ENCODE measurements around the gene TMEM178B. TPM values are rescaled to one million over a fixed set of nuclear protein-coding genes. Genes with fewer than 3 reads are reported as not detected.
"Not testable (repeated sequence)": the region's sequence is repeated elsewhere in the genome, so short reads cannot be mapped to it uniquely, and the experiment has no call there.

The TMEM178B gene
- total RNA-seq, 4 donors from 2014 or later, result 0.42 to 2.5 (median 0.92) TPM

DNA sequence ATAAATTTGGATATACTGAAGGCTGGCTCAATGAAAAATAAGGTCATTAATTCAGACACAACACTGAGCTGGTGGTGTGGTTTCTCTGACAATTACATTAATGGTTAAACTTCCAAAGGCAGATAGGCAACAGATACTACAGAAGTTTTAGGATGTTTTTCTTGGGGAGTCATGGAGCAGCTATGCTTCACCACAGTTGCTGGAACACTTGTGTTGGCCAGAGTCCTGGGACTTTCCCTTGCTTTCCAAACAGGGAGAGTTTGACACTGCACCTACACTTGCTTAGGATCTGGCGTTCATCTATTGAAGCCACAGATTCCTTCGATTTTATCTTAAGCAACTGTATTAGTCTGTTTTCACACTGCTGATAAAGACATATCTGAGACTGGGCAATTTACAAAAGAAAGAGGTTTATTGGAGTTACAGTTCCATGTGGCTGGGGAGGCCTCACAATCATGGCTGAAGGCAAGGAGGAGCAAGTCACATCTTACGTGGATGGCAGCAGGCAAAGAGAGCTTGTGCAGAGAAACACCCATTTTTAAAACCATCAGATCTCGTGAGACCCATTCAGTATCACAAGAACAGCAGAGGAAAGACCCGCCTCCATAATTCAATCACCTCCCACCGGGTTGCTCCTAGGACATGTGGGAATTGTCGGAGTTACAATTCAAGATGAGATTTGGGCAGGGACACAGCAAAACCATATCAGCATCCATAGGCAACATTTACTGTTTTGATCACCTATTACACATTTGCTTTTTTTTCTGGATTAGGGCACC is 27.8 kb upstream of the TMEM178B start:
- Histone ChIP-seq H3K36me3 (no peaks in the 10 kb centered on the region), H3K27me3 (no peaks in the 10 kb centered on the region), H3K27ac (replicated peaks in 1 of 4) (no peak overlapping the region), H3K4me3 (no peak overlapping the region), H3K4me1 (no peaks in the 10 kb centered on the region), H3K9me3 (no peaks in the 10 kb centered on the region)
- WGBS, result 75% methylated on average over 7 of the region's 7 CpGs
- no peak for DNase-seq (ENCODE audit: extremely low spot score)
- intact Hi-C loops (cut with DNase I), result no loop called here
- TF ChIP-seq POLR2A (IDR thresholded peaks at IDR 0.05; ENCODE audit: low read depth) (no peak), CTCF (IDR thresholded peaks at IDR 0.05) (no peak), EP300 (IDR thresholded peaks at IDR 0.05) (no peak), POLR2AphosphoS5 (IDR thresholded peaks at IDR 0.05) (no peak)

DNA sequence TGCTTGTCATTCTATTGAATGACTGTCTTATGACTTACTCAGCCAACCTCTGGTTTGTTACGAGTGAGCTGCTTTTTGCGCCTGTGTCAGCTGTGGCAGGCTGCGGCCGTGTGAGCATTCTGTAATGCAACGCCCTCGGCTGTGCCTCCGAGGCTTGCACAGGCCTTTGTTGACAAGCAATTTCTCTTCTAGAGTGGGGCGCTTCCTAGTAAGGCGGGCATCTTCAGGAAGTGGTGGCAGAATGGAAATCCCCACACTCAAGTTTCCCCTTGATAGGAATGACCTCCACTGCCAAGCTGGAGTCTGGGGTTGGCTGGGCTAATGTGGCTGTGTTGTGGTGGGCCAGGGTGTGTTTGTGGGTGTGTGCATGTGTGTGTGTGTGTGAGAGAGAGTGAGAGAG is 20.2 kb upstream of the TMEM178B start:
- intact Hi-C loops (cut with DNase I), result no loop called here
- TF ChIP-seq POLR2AphosphoS5 (IDR thresholded peaks at IDR 0.05) (no peak), POLR2A (IDR thresholded peaks at IDR 0.05; ENCODE audit: low read depth) (no peak), CTCF (IDR thresholded peaks at IDR 0.05) (no peak), EP300 (IDR thresholded peaks at IDR 0.05) (no peak)
- H3K36me3 ChIP-seq, result no peaks in the 10 kb centered on the region
- no peak for DNase-seq (ENCODE audit: extremely low spot score)
- 54% methylated on average over 9 of the region's 9 CpGs for WGBS
- H3K4me1 ChIP-seq, result no peaks in the 10 kb centered on the region
- no peak overlapping the region for H3K4me3 ChIP-seq
- no peak overlapping the region for H3K27ac ChIP-seq (replicated peaks in 1 of 4)
- H3K27me3 ChIP-seq, result no peaks in the 10 kb centered on the region
- H3K9me3 ChIP-seq, result peaks cover 0 to 10% (median 5%) of the 10 kb centered on the region in 4 donors

- WGBS, result 86% methylated on average over 4 of the region's 4 CpGs
- intact Hi-C loops (cut with DNase I), result no loop called here
- no peak for DNase-seq (ENCODE audit: extremely low spot score)
These were observed 18.7 kb upstream of the TMEM178B start for GRCh38 chr7:141055146-141055545.

GRCh38 chr7:141057788-141058187 is 16.1 kb upstream of the TMEM178B start:
- TF ChIP-seq POLR2AphosphoS5 (IDR thresholded peaks at IDR 0.05) (no peak), CTCF (IDR thresholded peaks at IDR 0.05) (no peak), POLR2A (IDR thresholded peaks at IDR 0.05; ENCODE audit: low read depth) (no peak), EP300 (IDR thresholded peaks at IDR 0.05) (no peak)
- intact Hi-C loops (cut with DNase I), result no loop called here
- Histone ChIP-seq H3K36me3 (no peaks in the 10 kb centered on the region), H3K27me3 (no peaks in the 10 kb centered on the region), H3K9me3 (peaks cover 0 to 10% (median 5%) of the 10 kb centered on the region in 4 donors), H3K4me1 (no peaks in the 10 kb centered on the region), H3K4me3 (no peak overlapping the region), H3K27ac (replicated peaks in 1 of 4) (no peak overlapping the region)
- WGBS, result 76% methylated on average over 3 of the region's 3 CpGs
- no peak for DNase-seq (ENCODE audit: extremely low spot score)

More at GRCh38 chr7:141055146-141055545, 18.7 kb upstream of the TMEM178B start:
- H3K4me3 ChIP-seq, result no peak overlapping the region
- no peaks in the 10 kb centered on the region for H3K27me3 ChIP-seq
- H3K36me3 ChIP-seq, result no peaks in the 10 kb centered on the region
- H3K4me1 ChIP-seq, result no peaks in the 10 kb centered on the region
- peaks cover 0 to 10% (median 5%) of the 10 kb centered on the region in 4 donors for H3K9me3 ChIP-seq
- no peak overlapping the region for H3K27ac ChIP-seq (replicated peaks in 1 of 4)
- TF ChIP-seq EP300 (IDR thresholded peaks at IDR 0.05) (no peak), POLR2AphosphoS5 (IDR thresholded peaks at IDR 0.05) (no peak), POLR2A (IDR thresholded peaks at IDR 0.05; ENCODE audit: low read depth) (no peak), CTCF (IDR thresholded peaks at IDR 0.05) (no peak)

DNA sequence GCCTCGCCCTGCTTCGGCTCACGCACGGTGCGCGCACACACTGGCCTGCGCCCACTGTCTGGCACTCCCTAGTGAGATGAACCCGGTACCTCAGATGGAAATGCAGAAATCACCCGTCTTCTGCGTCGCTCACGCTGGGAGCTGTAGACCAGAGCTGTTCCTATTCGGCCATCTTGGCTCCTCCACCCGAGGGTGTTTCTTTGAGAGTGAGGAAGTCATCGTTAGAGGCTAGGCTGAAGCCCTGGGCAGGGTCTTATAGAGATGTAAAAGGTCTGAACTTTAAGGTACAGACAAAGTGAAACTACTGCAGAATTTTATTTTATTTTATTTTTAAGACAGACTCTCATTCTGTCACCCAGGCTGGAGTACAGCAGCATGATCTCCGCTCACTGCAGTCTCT is 6.0 kb upstream of the TMEM178B start:
- H3K4me3 ChIP-seq; intact Hi-C loops (cut with DNase I); H3K27ac ChIP-seq (replicated peaks in 1 of 4); DNase-seq (ENCODE audit: extremely low spot score); H3K9me3 ChIP-seq; H3K36me3 ChIP-seq: not testable (repeated sequence)
- Histone ChIP-seq H3K4me1 (peaks cover 6 to 22% (median 21%) of the 10 kb centered on the region in 4 donors), H3K27me3 (peaks cover 0 to 44% (median 6%) of the 10 kb centered on the region in 4 donors)
- whole genome bisulfite sequencing, result 89% methylated on average over 7 of the region's 16 CpGs

All from esophagus muscularis mucosa (tissue), 4 donors.